ENCODE measurements around the gene BST2. TPM values are rescaled to one million over a fixed set of nuclear protein-coding genes. Genes with fewer than 3 reads are reported as not detected.

The BST2 gene
- total RNA-seq, 2 donors from 2014 or later = 32.7 to 75.3 TPM

DNA sequence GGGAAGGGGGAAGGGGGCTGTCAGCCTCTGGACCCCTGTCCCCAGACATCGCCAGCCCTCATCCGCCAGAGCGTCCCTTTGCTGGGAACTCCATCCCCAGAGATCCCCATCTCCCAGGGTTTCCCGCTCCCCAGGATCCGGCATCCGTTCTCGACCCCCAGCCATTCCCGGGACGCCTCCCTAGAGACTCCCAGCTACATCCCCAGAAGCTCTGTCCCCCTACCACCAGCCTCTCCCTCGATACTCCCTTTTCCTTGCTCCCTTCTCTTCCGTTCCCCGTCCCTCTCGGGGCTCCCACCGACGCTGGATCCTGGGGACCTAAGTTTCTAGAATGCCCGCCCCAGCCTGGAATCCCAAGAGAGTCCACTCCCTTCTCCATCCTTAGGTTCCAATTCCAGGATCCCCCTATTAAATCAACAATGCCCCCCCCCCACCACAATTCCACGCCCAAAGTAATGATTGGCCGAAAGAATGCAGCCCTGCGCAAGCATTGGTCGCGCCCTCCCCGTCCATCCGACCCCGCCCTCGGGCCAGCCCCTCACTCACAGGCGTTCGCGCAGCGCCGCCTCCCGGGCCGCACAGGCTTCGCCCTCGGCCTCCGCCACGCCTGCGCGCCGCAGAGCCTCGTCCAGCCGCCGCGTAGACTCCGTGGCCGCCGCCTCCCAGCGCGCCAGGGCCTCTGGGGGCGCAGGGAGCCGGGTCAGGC, 14.6 kb downstream of the BST2 start:
- H3K4me1 ChIP-seq (replicated peaks) = peaks cover 3% of the 10 kb centered on the region
- no peaks in the 10 kb centered on the region for H3K36me3 ChIP-seq
- DNase-seq (ENCODE audit: low spot score) = peak; percentile 85
- H3K4me3 ChIP-seq = peak overlapping the region; percentile 28 to 29
- intact Hi-C loops (cut with DNase I) = no loop called here
- H3K27me3 ChIP-seq (replicated peaks; ENCODE audit: insufficient read depth) = no peaks in the 10 kb centered on the region
- TF ChIP-seq POLR2A (IDR thresholded peaks at IDR 0.05) (peak; percentile 12), POLR2AphosphoS5 (IDR thresholded peaks at IDR 0.05) (peak; percentile 55)
- TF ChIP-seq, protein P1, sequence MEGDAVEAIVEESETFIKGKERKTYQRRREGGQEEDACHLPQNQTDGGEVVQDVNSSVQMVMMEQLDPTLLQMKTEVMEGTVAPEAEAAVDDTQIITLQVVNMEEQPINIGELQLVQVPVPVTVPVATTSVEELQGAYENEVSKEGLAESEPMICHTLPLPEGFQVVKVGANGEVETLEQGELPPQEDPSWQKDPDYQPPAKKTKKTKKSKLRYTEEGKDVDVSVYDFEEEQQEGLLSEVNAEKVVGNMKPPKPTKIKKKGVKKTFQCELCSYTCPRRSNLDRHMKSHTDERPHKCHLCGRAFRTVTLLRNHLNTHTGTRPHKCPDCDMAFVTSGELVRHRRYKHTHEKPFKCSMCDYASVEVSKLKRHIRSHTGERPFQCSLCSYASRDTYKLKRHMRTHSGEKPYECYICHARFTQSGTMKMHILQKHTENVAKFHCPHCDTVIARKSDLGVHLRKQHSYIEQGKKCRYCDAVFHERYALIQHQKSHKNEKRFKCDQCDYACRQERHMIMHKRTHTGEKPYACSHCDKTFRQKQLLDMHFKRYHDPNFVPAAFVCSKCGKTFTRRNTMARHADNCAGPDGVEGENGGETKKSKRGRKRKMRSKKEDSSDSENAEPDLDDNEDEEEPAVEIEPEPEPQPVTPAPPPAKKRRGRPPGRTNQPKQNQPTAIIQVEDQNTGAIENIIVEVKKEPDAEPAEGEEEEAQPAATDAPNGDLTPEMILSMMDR (IDR thresholded peaks at IDR 0.05) = peak; percentile 43 to 94 (median 72)
- H3K9me3 ChIP-seq = no peaks in the 10 kb centered on the region
- no peak overlapping the region for H3K27ac ChIP-seq
- 1% methylated on average over 48 of the region's 50 CpGs for WGBS

DNA sequence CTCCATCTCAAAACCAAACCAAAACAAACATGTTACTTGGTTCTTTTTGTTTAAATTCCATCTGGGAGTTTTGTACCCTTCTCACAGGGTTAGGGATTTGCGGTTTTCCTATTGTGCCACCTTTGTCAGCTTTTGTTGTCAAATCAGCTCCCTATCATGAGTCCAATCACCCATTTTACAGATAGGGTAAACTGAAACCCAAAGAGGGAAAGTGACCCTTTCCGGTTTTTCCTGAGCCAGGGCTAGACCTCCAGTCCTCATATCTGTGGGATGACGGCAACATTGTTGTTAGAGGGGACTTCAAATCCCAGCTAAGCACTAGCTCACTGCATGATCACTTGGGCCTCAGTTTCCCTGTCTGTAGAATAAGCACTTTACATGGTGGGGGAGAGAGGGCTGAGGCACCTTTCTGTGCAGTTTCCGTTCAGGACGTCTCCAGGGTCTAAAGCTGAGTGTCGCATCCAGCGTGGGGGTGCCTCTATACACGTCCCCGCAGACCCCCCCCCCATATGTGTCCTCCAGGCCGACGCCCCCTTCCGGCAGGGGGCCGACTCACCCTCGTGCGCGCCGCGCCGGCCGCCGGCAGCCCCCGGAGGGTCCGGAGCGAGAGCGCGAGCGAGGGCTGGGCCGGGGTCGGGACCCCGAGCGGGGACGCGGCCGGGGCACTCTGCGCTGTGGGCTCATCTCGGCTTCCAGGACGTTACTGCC, 15.3 kb downstream of the BST2 start:
- Histone ChIP-seq H3K27me3 (replicated peaks; ENCODE audit: insufficient read depth) (no peaks in the 10 kb centered on the region), H3K9me3 (no peaks in the 10 kb centered on the region), H3K27ac (no peak overlapping the region), H3K36me3 (no peaks in the 10 kb centered on the region), H3K4me1 (replicated peaks) (peaks cover 3% of the 10 kb centered on the region), H3K4me3 (peak overlapping the region; percentile 28 to 29)
- no peak for DNase-seq (ENCODE audit: low spot score)
- no peak for TF ChIP-seq POLR2A (IDR thresholded peaks at IDR 0.05)
- no peak for TF ChIP-seq POLR2AphosphoS5 (IDR thresholded peaks at IDR 0.05)
- TF ChIP-seq, protein P1 (IDR thresholded peaks at IDR 0.05) = no peak
- 16% methylated on average over 14 of the region's 37 CpGs for WGBS
- intact Hi-C loops (cut with DNase I) = loop anchor here (5.0 kb wide), 1 partner anchor 98 kb away; no protein-coding TSS in a partner anchor

DNA sequence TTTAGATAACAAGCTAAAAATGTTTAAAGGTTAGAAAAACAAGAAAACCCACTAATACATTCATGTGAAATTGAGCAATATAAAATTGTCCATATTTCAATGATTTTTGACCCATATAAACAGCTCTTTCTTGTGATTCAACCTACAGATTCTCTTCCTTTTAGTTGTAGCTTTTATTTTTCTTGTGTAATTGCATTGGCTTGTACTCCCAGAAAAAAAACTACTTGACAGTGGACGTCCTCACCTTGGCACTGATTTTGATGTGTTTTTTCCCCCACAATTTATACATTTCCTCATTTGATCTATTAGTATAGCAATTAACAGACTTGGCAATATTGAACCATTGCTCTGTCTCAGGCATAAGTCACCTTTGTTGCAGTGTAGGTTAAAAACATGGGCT, 16.1 kb downstream of the BST2 start:
- Histone ChIP-seq H3K4me1 (replicated peaks) (peaks cover 3% of the 10 kb centered on the region), H3K4me3 (no peak overlapping the region), H3K27ac (no peak overlapping the region), H3K9me3 (no peaks in the 10 kb centered on the region), H3K27me3 (replicated peaks; ENCODE audit: insufficient read depth) (no peaks in the 10 kb centered on the region), H3K36me3 (no peaks in the 10 kb centered on the region)
- TF ChIP-seq POLR2A (IDR thresholded peaks at IDR 0.05) (no peak), POLR2AphosphoS5 (IDR thresholded peaks at IDR 0.05) (no peak)
- TF ChIP-seq, protein P1 (IDR thresholded peaks at IDR 0.05) = no peak
- DNase-seq (ENCODE audit: low spot score) = no peak
- intact Hi-C loops (cut with DNase I) = loop anchor here (5.0 kb wide), 1 partner anchor 97 kb away; no protein-coding TSS in a partner anchor
- WGBS = 41% methylated on average over 1 of the region's 1 CpG

DNA sequence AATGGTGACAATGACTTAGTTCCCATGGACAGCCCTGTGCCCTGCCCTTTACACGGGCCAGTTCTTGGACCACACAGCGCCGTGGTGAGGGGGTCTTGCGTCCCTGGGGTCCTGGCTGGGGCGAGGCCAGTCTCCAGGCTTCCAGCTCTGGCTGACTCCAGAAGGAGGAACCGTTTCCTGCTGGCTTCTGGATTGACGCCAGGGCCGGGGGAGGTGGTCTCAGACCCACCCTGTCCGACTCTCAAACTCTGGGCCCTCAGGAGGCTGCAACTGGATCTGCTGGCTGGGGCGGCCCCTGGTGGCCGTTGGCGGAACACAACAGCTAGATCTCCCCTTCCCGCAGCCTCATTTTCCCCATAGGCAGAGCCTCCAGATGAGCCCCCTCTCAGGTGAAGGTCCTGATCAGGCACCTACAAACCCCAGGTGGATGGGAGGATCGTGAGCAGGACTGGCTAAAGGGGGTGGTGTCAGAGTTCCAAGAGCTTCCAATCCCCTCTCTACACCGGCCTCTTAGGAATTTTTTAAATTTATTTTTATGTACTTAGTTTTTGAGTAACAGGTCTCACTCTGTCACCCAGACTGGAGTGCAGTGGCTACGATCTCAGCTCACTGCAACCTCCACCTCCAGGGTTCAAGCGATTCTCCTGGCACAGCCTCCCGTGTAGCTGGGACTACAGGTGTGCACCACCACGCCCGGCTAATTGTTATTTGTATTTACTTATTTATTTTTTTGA, 19.4 kb downstream of the BST2 start:
- Histone ChIP-seq H3K4me3 (no peak overlapping the region), H3K27ac (no peak overlapping the region), H3K36me3 (no peaks in the 10 kb centered on the region), H3K9me3 (no peaks in the 10 kb centered on the region), H3K4me1 (replicated peaks) (no peaks in the 10 kb centered on the region), H3K27me3 (replicated peaks; ENCODE audit: insufficient read depth) (no peaks in the 10 kb centered on the region)
- TF ChIP-seq POLR2AphosphoS5 (IDR thresholded peaks at IDR 0.05) = no peak
- TF ChIP-seq, protein P1 (IDR thresholded peaks at IDR 0.05) = peak; percentile 70 to 87 (median 74)
- no peak for TF ChIP-seq POLR2A (IDR thresholded peaks at IDR 0.05)
- WGBS = 35% methylated on average over 19 of the region's 20 CpGs
- intact Hi-C loops (cut with DNase I) = loop anchor here (2.0 to 5.0 kb wide), 2 partner anchors 39 to 94 kb away; no protein-coding TSS in a partner anchor
- DNase-seq (ENCODE audit: low spot score) = no peak

All from prostate gland (tissue), 2 donors.